Body of pancreas (tissue), 4 donors: ENCODE measurements around the gene MMP8. TPM values are rescaled to one million over a fixed set of nuclear protein-coding genes. Genes with fewer than 3 reads are reported as not detected.
"Not testable (repeated sequence)": the region's sequence is repeated elsewhere in the genome, so short reads cannot be mapped to it uniquely, and the experiment has no call there.

Experiments
- ATAC-seq: fragments of 150-250 bp; one replicate; pipeline ENCODE4 v1.9.1; 2016
- DNase-seq, 4 donors: peaks; one replicate each; pipeline ENCODE4 v3.0.0-alpha.2; 2019
- H3K27ac ChIP-seq, 4 donors: fragments of 200-600 bp; sonication (generic); 1 replicate in 3 of 4; 2 replicates in 1 of 4; pipeline versions ENCODE4 v1.5.1 to v1.6.1; 2016 to 2019; ENCODE audit warnings: mild to moderate bottlenecking in 1 of 4, mixed read lengths in 1 of 4, moderate library complexity in 1 of 4
- H3K27me3 ChIP-seq, 2 donors: fragments of 200-600 bp; sonication (generic); one replicate each; pipeline ENCODE4 v1.6.0; 2016; ENCODE audit warnings: mild to moderate bottlenecking in 1 of 2
- H3K36me3 ChIP-seq, 2 donors: fragments of 200-600 bp; sonication (generic); replicated peaks in 1 of 2; 2 replicates each; pipeline ENCODE4 v1.5.1; 2016; ENCODE audit warnings: low read depth in 2 of 2; ENCODE audit not compliant: insufficient read depth in 1 of 2
- H3K4me1 ChIP-seq: fragments of 200-600 bp; sonication (generic); one replicate; pipeline ENCODE4 v1.6.0; 2016
- H3K4me3 ChIP-seq, 2 donors: fragments of 200-600 bp; sonication (generic); 1 replicate in 1 of 2; 2 replicates in 1 of 2; pipeline ENCODE4 v1.5.1; 2016 to 2019
- H3K9me3 ChIP-seq, 3 donors: fragments of 200-600 bp; sonication (generic); 1 replicate in 2 of 3; 2 replicates in 1 of 3; pipeline ENCODE4 v1.5.1; 2016
- POLR2A ChIP-seq, 3 donors: fragments of 450-650 bp; IDR thresholded peaks; one replicate each; pipeline ENCODE4 v1.6.1; 2016; ENCODE audit warnings: antibody characterized with exemption in 3 of 3, mild to moderate bottlenecking in 2 of 3
- WGBS, 2 donors: methylation state at CpG; one replicate each; pipeline ENCODE4 v1.1.5; 2017; 5-methylcytosine and 5-hydroxymethylcytosine counted together
- intact Hi-C: fragments of 100-400 bp; cut with DNase I; formaldehyde crosslinking; loops from one replicate; pipeline ENCODE4 v1.15.1; 2023
- total RNA-seq, 2 donors: library from RNA; depleted of rRNA; stranded (reverse); fragments of >200 nt; gene quantifications; one replicate each; pipeline ENCODE4 v1.1.0, GENCODE V29; 2016
- TF ChIP-seq, protein P1 (sequence below), 7 experiments: fragments of 450-650 bp in 4 of 7; fragments of 200-600 bp in 3 of 7; sonication (generic) in 3 of 7; IDR thresholded peaks; one replicate each; pipeline ENCODE4 v1.5.1; 2016 to 2019; ENCODE audit warnings: antibody characterized with exemption in 7 of 7

Gene MMP8
- total RNA-seq, 2 donors from 2014 or later, result not detected

DNA sequence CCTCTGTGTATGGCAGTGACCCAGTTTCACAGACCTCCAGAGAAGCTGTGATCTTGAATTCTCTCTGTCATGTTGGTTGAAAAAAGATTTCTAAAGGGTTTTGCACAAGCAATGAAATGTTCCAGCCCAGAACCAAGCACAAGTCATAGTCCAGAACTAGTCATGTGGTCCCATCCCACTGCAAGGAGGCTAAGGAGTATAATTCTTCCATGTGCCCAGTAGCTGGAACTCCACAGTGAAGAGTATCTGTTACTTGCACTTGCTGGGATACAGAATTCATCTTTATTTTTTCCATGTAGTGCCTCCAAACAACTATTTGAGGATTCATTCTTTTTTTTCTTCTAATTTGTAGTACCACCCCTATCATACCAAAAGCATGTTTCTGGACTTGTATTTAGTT, 9.9 kb upstream of the MMP8 start:
- no peak overlapping the region for H3K27ac ChIP-seq
- intact Hi-C loops, result no loop called here

DNA sequence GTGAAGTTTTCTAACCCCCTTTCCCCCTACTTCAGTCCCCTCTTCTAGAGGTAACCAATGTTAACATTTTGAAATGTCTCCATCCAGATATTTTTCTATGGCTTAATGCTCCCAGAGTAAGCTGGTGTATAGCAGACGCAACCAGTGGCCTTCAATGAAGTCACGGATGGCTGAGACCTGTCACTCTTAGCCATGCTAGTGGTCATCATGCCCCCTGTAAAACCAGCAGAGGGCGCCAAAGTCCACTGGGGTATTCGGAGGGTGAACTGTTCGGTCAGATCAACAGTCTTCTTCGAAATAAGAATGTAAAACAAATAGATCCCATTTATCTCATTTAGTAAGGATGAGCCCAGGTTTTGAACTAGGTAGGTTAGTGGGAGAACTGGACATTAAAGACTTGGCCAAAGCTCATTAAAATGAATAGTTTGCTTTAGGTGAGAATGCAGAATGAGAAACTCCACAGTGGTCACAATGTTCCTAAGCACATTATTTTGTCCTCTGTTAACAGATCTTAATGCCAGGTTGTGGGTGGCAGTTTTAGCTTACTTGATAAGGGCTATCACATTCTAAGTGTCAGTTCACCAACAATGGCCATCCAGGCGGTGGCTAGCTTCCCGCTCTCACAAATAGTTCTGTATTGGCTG, 8.6 kb upstream of the MMP8 start:
- TF ChIP-seq POLR2A (IDR thresholded peaks at IDR 0.05), result no peak
- TF ChIP-seq, protein P1, sequence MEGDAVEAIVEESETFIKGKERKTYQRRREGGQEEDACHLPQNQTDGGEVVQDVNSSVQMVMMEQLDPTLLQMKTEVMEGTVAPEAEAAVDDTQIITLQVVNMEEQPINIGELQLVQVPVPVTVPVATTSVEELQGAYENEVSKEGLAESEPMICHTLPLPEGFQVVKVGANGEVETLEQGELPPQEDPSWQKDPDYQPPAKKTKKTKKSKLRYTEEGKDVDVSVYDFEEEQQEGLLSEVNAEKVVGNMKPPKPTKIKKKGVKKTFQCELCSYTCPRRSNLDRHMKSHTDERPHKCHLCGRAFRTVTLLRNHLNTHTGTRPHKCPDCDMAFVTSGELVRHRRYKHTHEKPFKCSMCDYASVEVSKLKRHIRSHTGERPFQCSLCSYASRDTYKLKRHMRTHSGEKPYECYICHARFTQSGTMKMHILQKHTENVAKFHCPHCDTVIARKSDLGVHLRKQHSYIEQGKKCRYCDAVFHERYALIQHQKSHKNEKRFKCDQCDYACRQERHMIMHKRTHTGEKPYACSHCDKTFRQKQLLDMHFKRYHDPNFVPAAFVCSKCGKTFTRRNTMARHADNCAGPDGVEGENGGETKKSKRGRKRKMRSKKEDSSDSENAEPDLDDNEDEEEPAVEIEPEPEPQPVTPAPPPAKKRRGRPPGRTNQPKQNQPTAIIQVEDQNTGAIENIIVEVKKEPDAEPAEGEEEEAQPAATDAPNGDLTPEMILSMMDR (IDR thresholded peaks at IDR 0.05), result peak; percentile 63 to 74 (median 66)
- H3K27me3 ChIP-seq, result no peaks in the 10 kb centered on the region
- no peak overlapping the region for H3K27ac ChIP-seq
- intact Hi-C loops, result no loop called here
- H3K9me3 ChIP-seq, result no peaks in the 10 kb centered on the region
- H3K36me3 ChIP-seq, result no peaks in the 10 kb centered on the region
- 21 to 40% methylated on average over 8 of the region's 8 CpGs for WGBS, 2 donors
- ATAC-seq (peak; percentile 63), DNase-seq (peak; percentile 53 to 67 (median 64))
- no peaks in the 10 kb centered on the region for H3K4me1 ChIP-seq
- no peak overlapping the region for H3K4me3 ChIP-seq

More for the DNA sequence above, 9.9 kb upstream of the MMP8 start:
- H3K9me3 ChIP-seq, result no peaks in the 10 kb centered on the region
- DNase-seq (no peak), ATAC-seq (no peak)
- no peaks in the 10 kb centered on the region for H3K36me3 ChIP-seq
- no peak for TF ChIP-seq POLR2A (IDR thresholded peaks at IDR 0.05)
- TF ChIP-seq, protein P1 (IDR thresholded peaks at IDR 0.05), result no peak
- no peak overlapping the region for H3K4me3 ChIP-seq
- H3K27me3 ChIP-seq, result no peaks in the 10 kb centered on the region
- no peaks in the 10 kb centered on the region for H3K4me1 ChIP-seq

DNA sequence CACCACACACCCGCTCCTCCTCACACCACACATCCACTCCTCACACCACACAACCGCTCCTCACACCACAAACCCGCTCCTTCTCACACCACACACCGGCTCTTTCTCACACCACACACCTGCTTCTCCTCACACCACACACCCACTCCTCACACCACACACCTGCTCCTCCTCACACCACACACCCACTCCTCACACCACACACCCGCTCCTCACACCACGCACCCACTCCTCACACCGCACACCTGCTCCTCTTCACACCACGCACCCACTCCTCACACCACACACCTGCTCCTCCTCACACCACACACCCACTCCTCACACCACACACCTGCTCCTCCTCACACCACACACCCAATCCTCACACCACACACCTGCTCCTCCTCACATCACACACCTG, 6.2 kb upstream of the MMP8 start:
- WGBS, 2 donors, result 30 to 55% methylated on average over 6 to 7 of the region's 8 CpGs
- H3K4me3 ChIP-seq, H3K4me1 ChIP-seq, H3K36me3 ChIP-seq, H3K27me3 ChIP-seq, H3K27ac ChIP-seq, ATAC-seq, intact Hi-C loops, DNase-seq, H3K9me3 ChIP-seq: not testable (repeated sequence)

DNA sequence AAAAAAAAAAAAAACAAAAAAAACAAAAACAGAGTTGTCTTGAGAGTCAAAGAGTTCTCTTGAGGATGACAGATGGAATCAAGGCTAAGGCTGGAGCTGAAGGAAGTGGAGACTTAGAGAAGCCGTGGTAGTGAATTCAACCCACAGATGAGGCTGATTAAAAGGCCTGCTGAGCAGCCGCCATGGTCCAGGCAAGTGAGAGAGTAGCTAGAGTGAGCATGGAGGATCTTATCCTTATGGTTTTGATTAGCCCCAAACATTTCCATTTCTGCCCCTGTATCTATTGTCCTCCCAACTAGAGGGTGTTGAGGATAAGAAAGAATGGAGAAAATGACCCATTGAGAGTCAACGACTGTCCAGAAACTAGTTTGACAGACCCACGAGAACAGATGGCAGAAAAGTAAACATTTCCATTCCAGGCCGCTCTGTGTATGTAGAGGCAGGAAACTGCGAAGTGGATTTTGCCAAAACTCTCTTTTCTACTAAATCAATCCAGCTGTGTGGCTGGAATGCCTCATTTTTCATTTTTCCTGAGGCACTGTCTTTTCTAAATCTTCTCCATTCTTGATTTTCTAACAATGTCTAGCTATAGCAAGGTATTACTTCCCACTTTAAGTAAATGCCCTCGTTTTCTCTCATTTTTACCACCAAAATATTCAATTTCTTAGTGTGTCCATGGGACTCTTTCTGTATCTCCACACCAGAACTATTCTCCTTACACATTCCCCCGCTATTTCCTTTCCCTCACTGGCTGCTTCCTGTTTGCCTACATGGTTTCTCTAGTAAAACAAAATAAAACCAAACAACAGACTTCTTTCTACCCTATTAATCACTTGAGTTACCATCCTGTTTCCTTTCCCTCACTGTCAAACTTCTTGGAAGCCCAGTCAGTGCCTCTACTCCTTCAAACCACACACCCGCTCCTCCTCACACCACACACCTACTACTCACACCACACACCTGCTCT, 5.4 kb upstream of the MMP8 start:
- H3K27ac ChIP-seq, result no peak overlapping the region
- intact Hi-C loops, result no loop called here
- H3K36me3 ChIP-seq, result no peaks in the 10 kb centered on the region
- TF ChIP-seq POLR2A (IDR thresholded peaks at IDR 0.05), result no peak
- TF ChIP-seq, protein P1 (IDR thresholded peaks at IDR 0.05), result no peak
- no peak overlapping the region for H3K4me3 ChIP-seq
- 54 to 56% methylated on average over 9 of the region's 9 CpGs for WGBS, 2 donors
- no peaks in the 10 kb centered on the region for H3K9me3 ChIP-seq
- ATAC-seq (no peak), DNase-seq (no peak)
- no peaks in the 10 kb centered on the region for H3K27me3 ChIP-seq
- H3K4me1 ChIP-seq, result no peaks in the 10 kb centered on the region

DNA sequence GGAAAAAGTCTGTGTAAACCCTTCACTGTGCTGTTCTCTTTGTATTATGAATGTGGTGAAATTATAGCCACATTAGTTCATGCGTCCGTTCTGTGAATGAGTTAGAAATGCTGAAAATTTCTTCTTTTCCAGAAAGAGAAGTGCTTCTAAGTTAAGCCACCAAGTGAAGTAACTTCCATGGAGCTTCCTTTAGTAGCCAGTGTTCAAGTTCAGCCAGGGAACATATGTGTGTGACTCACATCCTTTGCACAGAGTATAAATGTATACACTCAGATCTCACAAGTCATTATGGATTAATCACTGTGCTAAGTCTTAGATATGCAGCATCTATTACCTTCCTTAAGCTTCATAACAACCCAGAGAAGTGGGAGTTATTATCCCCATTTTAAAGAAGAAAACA, 3.1 kb upstream of the MMP8 start:
- intact Hi-C loops, result no loop called here
- Histone ChIP-seq H3K27ac (no peak overlapping the region), H3K9me3 (no peaks in the 10 kb centered on the region), H3K4me1 (no peaks in the 10 kb centered on the region), H3K4me3 (no peak overlapping the region), H3K27me3 (no peaks in the 10 kb centered on the region), H3K36me3 (no peaks in the 10 kb centered on the region)
- 56 to 58% methylated on average over 2 of the region's 2 CpGs for WGBS, 2 donors
- TF ChIP-seq POLR2A (IDR thresholded peaks at IDR 0.05), result no peak
- DNase-seq, result peak in 1 of 4 donors; percentile 15
- no peak for ATAC-seq
